CMK (cell line): ENCODE data around the gene RCC1.
"Not testable (repeated sequence)": the region's sequence is repeated elsewhere in the genome, so short reads cannot be mapped to it uniquely, and the experiment has no call there.

ENCODE experiments used
- DNase-seq: peaks from one replicate; pipeline ENCODE4 v3.0.0-alpha.2; 2010; ENCODE audit warnings: low read depth

The RCC1 gene

GRCh38 chr1:28548318-28548717, 42.5 kb downstream of the RCC1 start:
- no peak for DNase-seq

GRCh38 chr1:28551381-28551780, 45.5 kb downstream of the RCC1 start:
- DNase-seq: no peak

GRCh38 chr1:28552758-28553663, 47.2 kb downstream of the RCC1 start, which contains the start of gene TRNAU1AP:
TRNAU1AP (plus strand) TSS chr1:28553085; CDS start chr1:28553111, 26 bp downstream.
- DNase-seq: peak; percentile 98

GRCh38 chr1:28560886-28561285, 55.0 kb downstream of the RCC1 start:
- no peak for DNase-seq

GRCh38 chr1:28564310-28564709, 58.5 kb downstream of the RCC1 start:
- DNase-seq: no peak

GRCh38 chr1:28565040-28565439, 59.2 kb downstream of the RCC1 start:
- no peak for DNase-seq

- no peak for DNase-seq
Observed at GRCh38 chr1:28565726-28566125, 59.9 kb downstream of the RCC1 start.

GRCh38 chr1:28566931-28567330, 61.1 kb downstream of the RCC1 start:
- DNase-seq: no peak

- no peak for DNase-seq
Observed at GRCh38 chr1:28571911-28572310, 66.1 kb downstream of the RCC1 start.

- not testable (repeated sequence) for DNase-seq
Observed at GRCh38 chr1:28572891-28573290, 67.0 kb downstream of the RCC1 start.

- DNase-seq: no peak
Observed at GRCh38 chr1:28573564-28573963, 67.7 kb downstream of the RCC1 start.

GRCh38 chr1:28577052-28577678, 71.3 kb downstream of the RCC1 start:
- DNase-seq: peak; percentile 43

GRCh38 chr1:28577738-28578536, 72.1 kb downstream of the RCC1 start:
- peak; percentile 44 for DNase-seq

- DNase-seq: no peak
Observed at GRCh38 chr1:28578696-28579218, 72.9 kb downstream of the RCC1 start.

- DNase-seq: no peak
Observed at GRCh38 chr1:28579401-28579800, 73.6 kb downstream of the RCC1 start.

- DNase-seq: no peak
Observed at GRCh38 chr1:28580722-28581530, 75.1 kb downstream of the RCC1 start.

GRCh38 chr1:28581531-28582247, 75.8 kb downstream of the RCC1 start:
- peak; percentile 99 for DNase-seq

GRCh38 chr1:28582248-28582615, 76.4 kb downstream of the RCC1 start:
- no peak for DNase-seq

- not testable (repeated sequence) for DNase-seq
Observed at GRCh38 chr1:28586585-28587391, 80.9 kb downstream of the RCC1 start.
